K562 (cell line): ENCODE data around the gene STIM1. TPM values are rescaled to one million over a fixed set of nuclear protein-coding genes. Genes with fewer than 3 reads are reported as not detected.

Experiments
- BCOR ChIP-seq: fragments of 450-650 bp; IDR thresholded peaks from 2 replicates; pipeline ENCODE4 v1.6.1; 2016
- CHAMP1 ChIP-seq: fragments of 450-650 bp; IDR thresholded peaks from 2 replicates; pipeline ENCODE4 v1.6.1; 2016; ENCODE audit warnings: mild to moderate bottlenecking
- CREB1 ChIP-seq, 2 experiments: sonication (generic) in 1 of 2; formaldehyde crosslinking in 1 of 2; IDR thresholded peaks; 2 replicates each; pipeline versions ENCODE4 v1.6.1 to v1.8.0; 2012 to 2022; ENCODE audit warnings: inconsistent platforms in 1 of 2, mild to moderate bottlenecking in 1 of 2, missing genetic modification reagents in 1 of 2, moderate library complexity in 1 of 2
- ERF ChIP-seq: fragments of 450-650 bp; formaldehyde crosslinking; IDR thresholded peaks from 2 replicates; pipeline ENCODE4 v1.4.0; 2020; ENCODE audit warnings: mild to moderate bottlenecking, mixed read lengths
- JUND ChIP-seq, 2 experiments: IDR thresholded peaks; 2 replicates in 1 of 2; 3 replicates in 1 of 2; pipeline ENCODE4 v1.6.1; 2011; ENCODE audit warnings: borderline replicate concordance in 2 of 2, low read depth in 2 of 2, low read length in 2 of 2, improper control_type of control experiment in 1 of 2, missing biosample characterization in 1 of 2, missing genetic modification characterization in 1 of 2, missing genetic modification reagents in 1 of 2
- MAX ChIP-seq: sonication (generic); formaldehyde crosslinking; IDR thresholded peaks from 2 replicates; pipeline ENCODE4 v1.9.0; 2022; ENCODE audit warnings: mild to moderate bottlenecking, missing genetic modification reagents
- PML ChIP-seq: IDR thresholded peaks from 2 replicates; pipeline ENCODE4 v1.6.1; 2012; ENCODE audit warnings: low read length, inconsistent platforms
- PRPF4 ChIP-seq: fragments of 200-400 bp; formaldehyde crosslinking; IDR thresholded peaks from one replicate; pipeline ENCODE4 v1.6.1; 2017; ENCODE audit warnings: low read length, low read depth, mild to moderate bottlenecking; ENCODE audit not compliant: insufficient read depth, poor library complexity, severe bottlenecking
- RBBP5 ChIP-seq: fragments of 200-600 bp; sonication (generic); IDR thresholded peaks from 2 replicates; pipeline ENCODE4 v1.6.1; 2012; ENCODE audit warnings: borderline replicate concordance, mild to moderate bottlenecking, low read length, control low read depth, inconsistent platforms; ENCODE audit not compliant: insufficient read depth, poor library complexity, severe bottlenecking
- SAP30 ChIP-seq: fragments of 200-600 bp; sonication (generic); IDR thresholded peaks from 2 replicates; pipeline ENCODE4 v1.6.1; 2012; ENCODE audit warnings: borderline replicate concordance, low read depth, mild to moderate bottlenecking, moderate library complexity, low read length, control low read depth, inconsistent platforms; ENCODE audit not compliant: insufficient read depth, poor library complexity, severe bottlenecking
- SMARCB1 ChIP-seq: IDR thresholded peaks from 2 replicates; pipeline ENCODE4 v1.6.1; 2011; ENCODE audit warnings: improper control_type of control experiment, low read depth; ENCODE audit not compliant: insufficient read length
- TCF7L2 ChIP-seq: fragments of 150-350 bp; IDR thresholded peaks from 2 replicates; pipeline ENCODE4 v1.6.1; 2016; ENCODE audit warnings: low read depth, mild to moderate bottlenecking, low read length, moderate library complexity
- ZBTB11 ChIP-seq, 3 experiments: fragments of 200-800 bp in 1 of 3; fragments of 250-450 bp in 1 of 3; fragments of 450-650 bp in 1 of 3; sonication (Bioruptor Pico) in 1 of 3; sonication (Bioruptor generic) in 1 of 3; formaldehyde crosslinking in 1 of 3; IDR thresholded peaks; 2 replicates each; pipeline versions ENCODE4 v1.6.1 to v1.8.0; 2016 to 2022; ENCODE audit warnings: mild to moderate bottlenecking in 2 of 3, missing genetic modification characterization in 2 of 3, missing compliant biosample characterization in 1 of 3, moderate library complexity in 1 of 3
- ZBTB17 ChIP-seq: fragments of 450-650 bp; formaldehyde crosslinking; IDR thresholded peaks from 2 replicates; pipeline ENCODE4 v1.4.0; 2020; ENCODE audit warnings: mild to moderate bottlenecking
- ZBTB9 ChIP-seq: fragments of 450-650 bp; formaldehyde crosslinking; IDR thresholded peaks from 2 replicates; pipeline ENCODE4 v1.4.0; 2020; ENCODE audit warnings: mild to moderate bottlenecking, moderate library complexity
- ZNF717 ChIP-seq: fragments of 250-450 bp; sonication (Bioruptor Pico); IDR thresholded peaks from 2 replicates; pipeline ENCODE4 v1.5.0; 2021
- ZNF766 ChIP-seq: fragments of 200-800 bp; sonication (Bioruptor generic); conservative IDR thresholded peaks from 2 replicates; pipeline ENCODE4 v1.6.1; 2016; ENCODE audit warnings: missing genetic modification characterization, missing compliant biosample characterization
- polyA plus RNA-seq, 8 experiments: library from polyadenylated mRNA; depleted of rRNA in 4 of 8; stranded (reverse) in 5 of 8; unstranded in 3 of 8; fragments of >200 nt; fragmentation: Nextera tagmentation in 2 of 8; fragmentation: Illumina TruSeq in 1 of 8; extraction: Ambion mirVana in 2 of 8; extraction: Trizol in 1 of 8; gene quantifications; 2 replicates each; pipeline versions ENCODE4 v1.2.1 to v1.2.3, GENCODE V29; 2011 to 2014; ENCODE audit warnings: inconsistent platforms in 1 of 8, missing spikeins in 1 of 8
- total RNA-seq, 7 experiments: library from RNA; depleted of rRNA in 6 of 7; stranded (reverse); fragments of >200 nt in 6 of 7; fragmentation: Illumina TruSeq in 2 of 7; extraction: Trizol in 2 of 7; gene quantifications; 2 replicates each; pipeline versions ENCODE4 v1.2.1 to v1.2.3, GENCODE V29; 2011 to 2021; ENCODE audit warnings: low replicate concordance in 1 of 7

Gene STIM1
- total and polyA plus RNA-seq, 9 of the 15 experiments (the other 6 are each of a cell fraction or from before 2014, with no cell fraction given): 7.7 to 50.5 (median 22.5) TPM

- TF ChIP-seq RBBP5 (peak; percentile 54), SAP30 (peak; percentile 51), ZNF766 (CRISPR knock-in tag) (0 out of 2 replicates have a peak, but pooled peaks have one; percentile 2), ZBTB17 (peak; percentile 93), ZBTB11 (CRISPR knock-in tag; IDR thresholded peaks at IDR 0.05) (peak in 1 of 3 experiments; percentile 38; a peak in 1 of 6 replicates), ERF (0 out of 2 replicates have a peak, but pooled peaks have one; percentile 69), PRPF4 (no peak), PML (peak; percentile 43; the same call in 1 of the 2 replicates), MAX (CRISPR knock-in tag) (no peak; the same call in 1 of the 2 replicates), BCOR (0 out of 2 replicates have a peak, but pooled peaks have one; percentile 9), TCF7L2 (no peak), CHAMP1 (no peak), CREB1 (IDR thresholded peaks at IDR 0.05) (peak; percentile 70), CREB1 (CRISPR knock-in tag; IDR thresholded peaks at IDR 0.05) (peak; percentile 87), ZBTB9 (CRISPR knock-in tag) (peak; percentile 19; the same call in 1 of the 2 replicates), JUND (IDR thresholded peaks at IDR 0.05; ENCODE audit: borderline replicate concordance, low read depth, low read length) (peak; percentile 41; the same call in 1 of the 2 replicates), JUND (tag; IDR thresholded peaks at IDR 0.05; ENCODE audit: borderline replicate concordance, low read depth, low read length) (no peak; the same call in 2 of the 3 replicates), ZNF717 (CRISPR knock-in tag) (no peak), SMARCB1 (no peak)
Measured at GRCh38 chr11:3854977-3855807, at the start of gene STIM1 (continued).
